HCT116 (cell line): ENCODE results near the gene IL1RAPL1. TPM values are rescaled to one million over a fixed set of nuclear protein-coding genes. Genes with fewer than 3 reads are reported as not detected.

ENCODE experiments used
- ATAC-seq: fragments of 200-7000 bp; cut with Tn5 transposase; 2 replicates; pipeline ENCODE4 v1.9.1; 2020; ENCODE audit warnings: mild to moderate bottlenecking, moderate library complexity
- BruUV-seq: library from RNA; stranded (reverse); fragments of 400-500 nt; replicated peaks from 2 replicates; lab custom pipeline; 2021; lab: Mats Ljungman, UMichigan
- CTCF ChIA-PET: fragments of 300-600 bp; sonication (Branson Sonifier 250); formaldehyde crosslinking; loops from one replicate; lab custom pipeline; 2021; ENCODE audit warnings: antibody characterized with exemption; lab: Charles Lee
- POLR2A ChIA-PET: fragments of 300-600, 350-600 bp; sonication (Branson Sonifier 250); formaldehyde crosslinking; loops from one replicate; lab custom pipeline; 2021; ENCODE audit warnings: antibody characterized with exemption; lab: Charles Lee
- RAD21 ChIA-PET, 2 experiments: fragments of 300-600 bp; sonication (Branson Sonifier 250); formaldehyde crosslinking; loops; one replicate each; lab custom pipeline; 2023; ENCODE audit warnings: low total read pairs in 2 of 2; ENCODE audit not compliant: uncharacterized antibody in 2 of 2, unreplicated experiment in 2 of 2, low non-redundant PET in 1 of 2; lab: Charles Lee
- DNase-seq: peaks from one replicate; pipeline ENCODE4 v3.0.0-alpha.2; 2010; ENCODE audit warnings: low read depth, low spot score
- H2AFZ ChIP-seq: fragments of 200-600 bp; shearing (Covaris generic), sonication (generic); 2 replicates; pipeline ENCODE4 v1.6.1; 2017; ENCODE audit warnings: low read depth, mixed run types, mixed read lengths, antibody characterized with exemption, low read length; ENCODE audit not compliant: poor library complexity, severe bottlenecking
- H3K27ac ChIP-seq: 2 replicates; pipeline ENCODE4 v1.5.1; 2012; ENCODE audit warnings: low read depth, low read length
- H3K27me3 ChIP-seq: fragments of 200-600 bp; sonication (generic); 2 replicates; pipeline ENCODE4 v1.6.1; 2016; ENCODE audit warnings: mixed run types, low read length, mixed read lengths; ENCODE audit not compliant: insufficient read depth
- H3K36me3 ChIP-seq, 2 experiments: fragments of 200-500 bp in 1 of 2; fragments of 200-600 bp in 1 of 2; sonication (Bioruptor generic) in 1 of 2; sonication (generic) in 1 of 2; 2 replicates each; pipeline versions ENCODE4 v1.5.1 to v1.6.1; 2014 to 2016; ENCODE audit warnings: low read length in 2 of 2, inconsistent platforms in 1 of 2, mixed read lengths in 1 of 2, mixed run types in 1 of 2; ENCODE audit not compliant: insufficient read depth in 2 of 2, control insufficient read depth in 1 of 2
- H3K4me1 ChIP-seq, 2 experiments: fragments of 200-600 bp in 1 of 2; sonication (generic) in 1 of 2; 2 replicates each; pipeline versions ENCODE4 v1.5.1 to v1.6.1; 2012 to 2017; ENCODE audit warnings: low read length in 2 of 2, inconsistent platforms in 1 of 2, mild to moderate bottlenecking in 1 of 2, mixed read lengths in 1 of 2, mixed run types in 1 of 2, moderate library complexity in 1 of 2; ENCODE audit not compliant: insufficient read depth in 2 of 2, control insufficient read depth in 1 of 2
- H3K4me2 ChIP-seq: fragments of 200-600 bp; sonication (generic); 2 replicates; pipeline ENCODE4 v1.6.1; 2017; ENCODE audit warnings: mixed run types, low read length, mixed read lengths
- H3K4me3 ChIP-seq, 2 experiments: fragments of 200-600 bp in 1 of 2; sonication (generic) in 1 of 2; replicated peaks in 1 of 2; 2 replicates each; pipeline ENCODE4 v1.5.1; 2011 to 2016; ENCODE audit warnings: low read length in 2 of 2, control low read depth in 1 of 2, low read depth in 1 of 2, mild to moderate bottlenecking in 1 of 2, mixed read lengths in 1 of 2, mixed run types in 1 of 2
- H3K79me2 ChIP-seq: fragments of 200-600 bp; sonication (generic); 2 replicates; pipeline ENCODE4 v1.6.1; 2017; ENCODE audit warnings: mild to moderate bottlenecking, mixed run types, low read length, moderate library complexity, mixed read lengths; ENCODE audit not compliant: insufficient read depth
- H3K9ac ChIP-seq: fragments of 200-600 bp; sonication (generic); 2 replicates; pipeline ENCODE4 v1.6.1; 2016; ENCODE audit warnings: low read length, mixed read lengths
- H3K9me2 ChIP-seq: fragments of 200-600 bp; sonication (generic), shearing (Covaris generic); 2 replicates; pipeline ENCODE4 v1.6.1; 2017; ENCODE audit warnings: mixed run types, mild to moderate bottlenecking, moderate library complexity; ENCODE audit not compliant: insufficient read depth
- H3K9me3 ChIP-seq, 2 experiments: fragments of 200-500 bp in 1 of 2; fragments of 200-600 bp in 1 of 2; sonication (Bioruptor generic) in 1 of 2; sonication (generic) in 1 of 2; 2 replicates each; pipeline ENCODE4 v1.6.1; 2014 to 2017; ENCODE audit warnings: low read length in 2 of 2, mixed read lengths in 2 of 2, inconsistent platforms in 1 of 2, low read depth in 1 of 2, mild to moderate bottlenecking in 1 of 2, mixed run types in 1 of 2, moderate library complexity in 1 of 2; ENCODE audit not compliant: control insufficient read depth in 1 of 2, insufficient read depth in 1 of 2
- H4K20me1 ChIP-seq: fragments of 200-600 bp; sonication (generic), shearing (Covaris generic); 2 replicates; pipeline ENCODE4 v1.6.1; 2017; ENCODE audit warnings: mixed run types, mild to moderate bottlenecking, moderate library complexity; ENCODE audit not compliant: insufficient read depth
- ATF3 ChIP-seq: IDR thresholded peaks from 2 replicates; pipeline ENCODE4 v1.6.1; 2012
- CBX3 ChIP-seq: IDR thresholded peaks from 2 replicates; pipeline ENCODE4 v1.6.1; 2012; ENCODE audit warnings: low read depth
- CEBPB ChIP-seq: IDR thresholded peaks from 2 replicates; pipeline ENCODE4 v1.6.1; 2012; ENCODE audit warnings: low read depth
- ELF1 ChIP-seq: IDR thresholded peaks from 2 replicates; pipeline ENCODE4 v1.6.1; 2012; ENCODE audit warnings: low read depth, borderline replicate concordance
- EZH2 ChIP-seq: fragments of 200-600 bp; sonication (generic); IDR thresholded peaks from 2 replicates; pipeline ENCODE4 v1.6.1; 2017; ENCODE audit warnings: antibody characterized with exemption, mixed run types
- FOSL1 ChIP-seq: IDR thresholded peaks from 2 replicates; pipeline ENCODE4 v1.6.1; 2012; ENCODE audit warnings: low read depth
- POLR2A ChIP-seq: IDR thresholded peaks from 2 replicates; pipeline ENCODE4 v1.7.0; 2011; ENCODE audit warnings: borderline replicate concordance; ENCODE audit not compliant: insufficient read depth, insufficient read length; ENCODE audit errors: extremely low read depth
- RAD21 ChIP-seq: IDR thresholded peaks from 2 replicates; pipeline ENCODE4 v1.6.1; 2012; ENCODE audit warnings: low read depth, mild to moderate bottlenecking
- REST ChIP-seq: IDR thresholded peaks from 2 replicates; pipeline ENCODE4 v1.6.1; 2012; ENCODE audit warnings: low read depth
- SP1 ChIP-seq: IDR thresholded peaks from 2 replicates; pipeline ENCODE4 v1.6.1; 2012; ENCODE audit warnings: low read depth
- SRF ChIP-seq: IDR thresholded peaks from 2 replicates; pipeline ENCODE4 v1.6.1; 2012; ENCODE audit warnings: low read depth
- ZNF274 ChIP-seq: fragments of 200-500 bp; sonication (Bioruptor generic); IDR thresholded peaks from 2 replicates; pipeline ENCODE4 v1.6.1; 2014; ENCODE audit warnings: mild to moderate bottlenecking, low read depth, low read length, inconsistent platforms
- intact Hi-C: fragments of 100-400 bp; cut with micrococcal nuclease; formaldehyde crosslinking; loops from 2 replicates; pipeline ENCODE4 v1.10.0; 2022
- total RNA-seq: library from RNA; stranded (reverse); gene quantifications from one replicate; pipeline ENCODE4 v1.2.1, GENCODE V29; 2021; ENCODE audit not compliant: unreplicated experiment

IL1RAPL1 gene
- total RNA-seq, 1 experiment from 2014 or later = 2.8 TPM

- DNase-seq = no peak
- H3K27me3 ChIP-seq = no peaks in the 10 kb centered on the region
- no peaks in the 10 kb centered on the region for H3K4me1 ChIP-seq
- no peak for ATAC-seq
- intact Hi-C loops = no loop called here
- H2AFZ ChIP-seq = no peak overlapping the region
- H3K9me2 ChIP-seq = no peaks in the 10 kb centered on the region
- H3K36me3 ChIP-seq = no peaks in the 10 kb centered on the region
- H3K79me2 ChIP-seq = no peaks in the 10 kb centered on the region
- TF ChIP-seq SRF (no peak), SP1 (no peak), ZNF274 (no peak), RAD21 (no peak), FOSL1 (no peak)
- TF ChIP-seq, all 23 proteins: peak for 0
- ChIA-PET POLR2A (no interaction called here), RAD21 (no interaction called here), CTCF (no interaction called here)
- H3K4me2 ChIP-seq = no peak overlapping the region
- H3K9ac ChIP-seq = no peak overlapping the region
- H3K9me3 ChIP-seq = no peaks in the 10 kb centered on the region
- BruUV-seq = no TSS peak
- no peak overlapping the region for H3K4me3 ChIP-seq
- H4K20me1 ChIP-seq = no peaks in the 10 kb centered on the region
- H3K27ac ChIP-seq = no peak overlapping the region
Observed at GRCh38 chrX:28854637-28855036, 267.4 kb downstream of the IL1RAPL1 start.

GRCh38 chrX:28876408-28876807 is 289.2 kb downstream of the IL1RAPL1 start:
- no peaks in the 10 kb centered on the region for H3K9me2 ChIP-seq
- ChIA-PET RAD21 (no interaction called here), POLR2A (no interaction called here), CTCF (no interaction called here)
- H3K79me2 ChIP-seq = no peaks in the 10 kb centered on the region
- H3K9ac ChIP-seq = no peak overlapping the region
- H2AFZ ChIP-seq = no peak overlapping the region
- no peaks in the 10 kb centered on the region for H3K9me3 ChIP-seq
- H3K36me3 ChIP-seq = no peaks in the 10 kb centered on the region
- no peak overlapping the region for H3K4me3 ChIP-seq
- H4K20me1 ChIP-seq = no peaks in the 10 kb centered on the region
- H3K4me1 ChIP-seq = no peaks in the 10 kb centered on the region; a peak in 2 of 4 replicates
- no peak for TF ChIP-seq ATF3
- no peak for TF ChIP-seq CBX3
- TF ChIP-seq POLR2A = no peak
- no peak for TF ChIP-seq ZNF274
- no peak for TF ChIP-seq CEBPB
- TF ChIP-seq REST = no peak
- TF ChIP-seq ELF1 = no peak
- no peak for TF ChIP-seq EZH2
- no peak for DNase-seq
- H3K4me2 ChIP-seq = no peak overlapping the region
- no peak for ATAC-seq
- H3K27ac ChIP-seq = no peak overlapping the region
- intact Hi-C loops = no loop called here
- no peaks in the 10 kb centered on the region for H3K27me3 ChIP-seq
- no TSS peak for BruUV-seq
